ENCODE results near the gene CCDC38. TPM values are rescaled to one million over a fixed set of nuclear protein-coding genes. Genes with fewer than 3 reads are reported as not detected.

Gene CCDC38
- total RNA-seq, 4 donors from 2014 or later = 0.17 TPM; not detected in 3

- Histone ChIP-seq H3K4me3 (no peak overlapping the region), H3K27me3 (no peaks in the 10 kb centered on the region), H3K9me3 (no peaks in the 10 kb centered on the region), H3K36me3 (no peaks in the 10 kb centered on the region), H3K27ac (replicated peaks in 1 of 4) (no peak overlapping the region), H3K4me1 (peaks cover 0 to 14% (median 12%) of the 10 kb centered on the region in 4 donors)
- TF ChIP-seq POLR2AphosphoS5 (IDR thresholded peaks at IDR 0.05) = no peak
- no peak for TF ChIP-seq CTCF (IDR thresholded peaks at IDR 0.05)
- no peak for TF ChIP-seq POLR2A (IDR thresholded peaks at IDR 0.05; ENCODE audit: low read depth)
- TF ChIP-seq EP300 (IDR thresholded peaks at IDR 0.05) = no peak
- WGBS = 91% methylated on average over 1 of the region's 1 CpG
- intact Hi-C loops (cut with DNase I) = no loop called here
- DNase-seq (ENCODE audit: extremely low spot score) = no peak
These were observed 107.8 kb downstream of the CCDC38 start for GRCh38 chr12:95834572-95834971.

- intact Hi-C loops (cut with DNase I) = no loop called here
- TF ChIP-seq POLR2AphosphoS5 (IDR thresholded peaks at IDR 0.05) = no peak
- no peak for TF ChIP-seq POLR2A (IDR thresholded peaks at IDR 0.05; ENCODE audit: low read depth)
- no peak for TF ChIP-seq CTCF (IDR thresholded peaks at IDR 0.05)
- no peak for TF ChIP-seq EP300 (IDR thresholded peaks at IDR 0.05)
- Histone ChIP-seq H3K4me1 (no peaks in the 10 kb centered on the region), H3K36me3 (no peaks in the 10 kb centered on the region), H3K27ac (replicated peaks in 1 of 4) (no peak overlapping the region), H3K9me3 (no peaks in the 10 kb centered on the region), H3K27me3 (no peaks in the 10 kb centered on the region), H3K4me3 (no peak overlapping the region)
- WGBS = 74% methylated on average over 2 of the region's 2 CpGs
- DNase-seq (ENCODE audit: extremely low spot score) = no peak
These were observed 111.9 kb downstream of the CCDC38 start for GRCh38 chr12:95830335-95831089.

GRCh38 chr12:95829395-95829794 is 113.0 kb downstream of the CCDC38 start:
- DNase-seq (ENCODE audit: extremely low spot score) = no peak
- Histone ChIP-seq H3K4me1 (no peaks in the 10 kb centered on the region), H3K9me3 (no peaks in the 10 kb centered on the region), H3K4me3 (no peak overlapping the region), H3K27ac (replicated peaks in 1 of 4) (no peak overlapping the region), H3K27me3 (no peaks in the 10 kb centered on the region), H3K36me3 (no peaks in the 10 kb centered on the region)
- intact Hi-C loops (cut with DNase I) = loop anchor here (10.0 kb wide), 1 partner anchor 165 kb away; the partner anchor contains the start of gene HAL
- TF ChIP-seq EP300 (IDR thresholded peaks at IDR 0.05) (no peak), CTCF (IDR thresholded peaks at IDR 0.05) (no peak), POLR2AphosphoS5 (IDR thresholded peaks at IDR 0.05) (no peak), POLR2A (IDR thresholded peaks at IDR 0.05; ENCODE audit: low read depth) (no peak)

- 0% methylated on average over 1 of the region's 1 CpG for WGBS
- Histone ChIP-seq H3K27ac (replicated peaks in 1 of 4) (no peak overlapping the region), H3K4me1 (peaks cover 0 to 4% (median 1%) of the 10 kb centered on the region in 4 donors), H3K36me3 (no peaks in the 10 kb centered on the region), H3K9me3 (no peaks in the 10 kb centered on the region), H3K4me3 (no peak overlapping the region), H3K27me3 (no peaks in the 10 kb centered on the region)
- DNase-seq (ENCODE audit: extremely low spot score) = no peak
- intact Hi-C loops (cut with DNase I) = loop anchor here (10.0 kb wide), 1 partner anchor 175 kb away; the partner anchor contains the start of gene HAL
- peak in 1 of 2 donors; percentile 18 for TF ChIP-seq POLR2AphosphoS5 (IDR thresholded peaks at IDR 0.05)
- no peak for TF ChIP-seq POLR2A (IDR thresholded peaks at IDR 0.05; ENCODE audit: low read depth)
- TF ChIP-seq CTCF (IDR thresholded peaks at IDR 0.05) = peak; percentile 40 to 54 (median 53)
- no peak for TF ChIP-seq EP300 (IDR thresholded peaks at IDR 0.05)
These were observed 122.2 kb downstream of the CCDC38 start for GRCh38 chr12:95820096-95820703.

Other genes starting within 250 kb of the CCDC38 start
- 10 to 100 TPM; 46.7 to 73.1 (median 52.7) TPM for gene NTN4, start 151.8 kb downstream of the CCDC38 start, total RNA-seq
- 1 to 10 TPM; 5.6 to 9.6 (median 6.4) TPM for gene SNRPF, start 83.7 kb downstream of the CCDC38 start, total RNA-seq
- under 1 TPM in 3 of 4 donors, not detected in 1; 0.17 to 0.66 (median 0.52) TPM for gene AMDHD1, start 717 bp upstream of the CCDC38 start, total RNA-seq
- 1 to 10 TPM in 1 of 4 donors, not detected in 3; 1.2 TPM for gene HAL, start 53.7 kb upstream of the CCDC38 start, total RNA-seq
- 10 to 100 TPM; 47.8 to 75.0 (median 64.5) TPM for gene LTA4H, start 93.0 kb upstream of the CCDC38 start, total RNA-seq